T-helper 2 cell (primary cell): ENCODE data around the gene CRHR1.
A peak's percentile ranks its signal among the peaks of the same experiment; 100 is the strongest.

Source experiments
- DNase-seq, 5 experiments: peaks; one replicate each; pipeline versions ENCODE4 v3.0.0 to v3.0.0-alpha.2; 2012 to 2022

CRHR1 gene

GRCh38 chr17:45759761-45760160 lies 24.4 kb upstream of the CRHR1 start:
- no peak for DNase-seq

- no peak for DNase-seq
These were observed 22.1 kb upstream of the CRHR1 start for GRCh38 chr17:45761957-45762565.

GRCh38 chr17:45763182-45763581 lies 20.9 kb upstream of the CRHR1 start:
- no peak for DNase-seq

DNA sequence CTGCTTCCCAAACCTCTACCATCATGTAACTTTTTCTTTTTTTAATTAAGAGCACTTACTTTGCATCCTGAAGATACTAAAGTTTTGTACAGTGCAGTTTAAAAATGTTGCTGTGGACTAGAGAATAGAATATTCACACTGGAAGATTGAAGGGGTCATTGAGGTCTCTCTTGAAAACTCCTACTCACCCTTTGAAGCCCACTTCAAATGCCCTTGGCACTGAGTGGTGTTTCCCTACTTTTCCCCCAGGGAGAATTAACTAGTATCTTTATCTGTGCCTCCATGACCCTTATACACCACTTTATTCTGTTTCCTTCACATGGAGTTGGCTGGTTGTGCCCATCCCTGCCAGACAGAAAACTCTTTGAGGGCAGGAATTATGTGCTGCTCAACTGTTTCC lies 19.6 kb upstream of the CRHR1 start:
- no peak for DNase-seq

GRCh38 chr17:45768000-45768399 lies 16.1 kb upstream of the CRHR1 start:
- no peak for DNase-seq

- no peak for DNase-seq
These were observed 13.4 kb upstream of the CRHR1 start for GRCh38 chr17:45770632-45771270.

DNA sequence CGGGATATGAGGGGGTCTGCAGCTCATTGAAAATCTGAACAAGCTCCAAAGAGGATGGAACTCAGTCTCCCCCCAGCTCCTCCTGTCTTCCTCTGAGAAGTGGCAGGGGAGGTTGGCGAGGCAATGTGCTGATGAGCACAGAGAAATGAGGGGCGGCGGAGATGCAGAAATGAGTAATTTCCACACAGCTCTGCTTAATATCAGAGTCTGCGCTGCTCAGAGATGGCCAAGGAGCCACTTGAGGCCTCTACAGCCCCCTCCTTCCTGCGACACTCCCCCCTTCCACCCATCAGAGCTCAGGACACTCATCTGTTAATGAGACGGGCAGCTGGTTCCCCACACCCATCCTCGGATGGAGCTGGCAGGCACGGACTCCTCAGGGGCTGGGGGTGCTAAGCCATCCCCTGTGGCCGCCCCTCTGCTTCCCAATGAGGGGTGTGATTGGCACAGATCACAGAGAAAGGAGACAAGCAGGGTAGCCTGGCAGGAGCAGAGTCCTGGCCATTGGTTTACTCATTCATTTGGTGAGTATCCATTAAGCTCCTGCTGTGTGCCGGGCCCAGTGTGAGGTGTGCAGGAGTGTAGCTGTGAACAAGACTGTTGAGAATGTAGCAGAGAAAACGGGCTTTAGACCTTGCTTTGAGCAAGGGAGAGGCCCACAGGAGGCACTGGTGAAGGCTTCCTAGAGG lies 12.7 kb upstream of the CRHR1 start:
- no peak for DNase-seq

GRCh38 chr17:45775148-45775547 lies 9.0 kb upstream of the CRHR1 start:
- no peak for DNase-seq

GRCh38 chr17:45775576-45776011 lies 8.5 kb upstream of the CRHR1 start:
- DNase-seq, result no peak

- no peak for DNase-seq
These were observed 7.2 kb upstream of the CRHR1 start for GRCh38 chr17:45776896-45777295.

GRCh38 chr17:45777388-45777787 lies 6.7 kb upstream of the CRHR1 start:
- DNase-seq, result no peak

- DNase-seq, result no peak
These were observed 3.2 kb upstream of the CRHR1 start for GRCh38 chr17:45780921-45781320.

GRCh38 chr17:45782889-45783592 lies 1.1 kb upstream of the CRHR1 start:
- peak in 3 of 5 experiments; percentile 10 to 24 (median 19) for DNase-seq

DNA sequence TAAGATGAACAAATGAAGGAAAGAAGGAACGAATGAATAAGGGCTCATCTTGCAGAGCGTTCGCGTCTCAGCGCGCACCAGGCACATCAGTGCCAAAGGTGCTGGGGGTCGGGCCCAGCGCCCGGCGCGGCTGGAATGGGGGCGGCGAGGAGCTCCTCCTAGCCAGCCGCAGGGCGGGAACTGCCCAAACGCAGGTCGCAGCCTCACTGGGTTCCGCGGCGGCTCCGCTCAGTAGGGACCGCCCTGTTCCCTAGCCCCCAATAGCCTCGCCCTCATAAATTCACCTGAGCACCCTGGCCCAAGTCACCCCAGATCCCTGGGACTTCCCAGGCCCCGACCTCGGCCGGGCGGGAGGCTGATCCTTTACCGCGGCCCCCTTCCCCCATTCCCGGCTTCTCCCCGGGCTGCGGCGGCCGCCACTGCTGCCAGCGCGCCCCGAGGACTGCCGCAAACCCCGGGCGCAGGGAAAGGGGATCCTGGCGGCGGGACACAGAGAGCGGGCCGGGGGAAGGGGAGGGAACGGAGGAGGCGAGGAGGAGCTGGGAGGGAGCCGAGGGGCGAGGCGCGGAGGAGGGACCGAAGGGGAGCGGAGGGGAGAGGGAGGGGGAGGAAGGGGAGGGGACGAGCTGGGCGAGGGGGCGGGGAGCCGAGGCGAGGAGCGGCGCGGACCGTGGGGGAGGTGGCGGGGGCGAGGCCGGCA lies 377 bp upstream of the CRHR1 start:
- no peak for DNase-seq

- DNase-seq, result peak in 2 of 5 experiments; percentile 17 to 39
These were observed 790 bp downstream of the CRHR1 start for GRCh38 chr17:45784741-45785479.

GRCh38 chr17:45785480-45786193 lies 1.5 kb downstream of the CRHR1 start:
- DNase-seq, result no peak

- no peak for DNase-seq
These were observed 2.2 kb downstream of the CRHR1 start for GRCh38 chr17:45786349-45786748.

- no peak for DNase-seq
These were observed 2.9 kb downstream of the CRHR1 start for GRCh38 chr17:45787044-45787443.

DNA sequence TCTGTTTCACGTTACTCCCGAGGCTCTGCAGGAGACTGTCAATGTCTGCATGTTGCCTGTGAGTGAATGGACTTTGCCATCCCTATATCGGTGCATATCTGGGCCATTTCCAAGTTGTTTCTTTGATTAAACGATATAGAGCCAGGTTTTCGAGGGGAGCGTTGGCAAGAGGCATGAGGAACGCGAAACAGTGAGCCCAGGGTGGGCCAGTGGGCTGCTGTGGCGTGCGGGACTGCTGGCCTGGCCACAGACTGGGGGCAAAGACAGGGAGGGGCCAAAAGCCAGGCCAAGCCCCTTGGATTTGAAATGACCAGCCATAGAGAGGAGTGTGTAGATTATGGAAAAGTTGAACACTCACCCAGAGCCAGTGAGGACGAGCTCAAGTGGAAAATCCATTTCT lies 3.5 kb downstream of the CRHR1 start:
- DNase-seq, result no peak

GRCh38 chr17:45788057-45788456 lies 3.9 kb downstream of the CRHR1 start:
- DNase-seq, result no peak

- DNase-seq, result no peak
These were observed 5.8 kb downstream of the CRHR1 start for GRCh38 chr17:45789874-45790273.
